HepG2 (cell line): ENCODE data around the gene SRGAP3. TPM values are rescaled to one million over a fixed set of nuclear protein-coding genes. Genes with fewer than 3 reads are reported as not detected.

Source experiments
- DNMT1 ChIP-seq: sonication (generic); formaldehyde crosslinking; IDR thresholded peaks from 2 replicates; pipeline ENCODE4 v1.5.1; 2020; ENCODE audit warnings: mild to moderate bottlenecking, missing genetic modification reagents
- FOXP1 ChIP-seq, 2 experiments: fragments of 450-650 bp in 1 of 2; IDR thresholded peaks; 2 replicates each; pipeline ENCODE4 v1.6.1; 2017 to 2018; ENCODE audit warnings: antibody characterized with exemption in 1 of 2
- GATAD2A ChIP-seq: IDR thresholded peaks from 2 replicates; pipeline ENCODE4 v1.6.1; 2016
- LCORL ChIP-seq, 2 experiments: fragments of 450-650 bp in 1 of 2; sonication (generic) in 1 of 2; formaldehyde crosslinking in 1 of 2; IDR thresholded peaks; 2 replicates each; pipeline versions ENCODE4 v1.5.0 to v1.6.1; 2017 to 2020; ENCODE audit warnings: antibody characterized with exemption in 1 of 2, missing genetic modification reagents in 1 of 2
- NFKB2 ChIP-seq: sonication (generic); formaldehyde crosslinking; IDR thresholded peaks from 2 replicates; pipeline ENCODE4 v1.4.0; 2020; ENCODE audit warnings: missing genetic modification reagents, borderline replicate concordance
- SOX6 ChIP-seq, 2 experiments: fragments of 450-650 bp in 1 of 2; sonication (generic) in 1 of 2; formaldehyde crosslinking in 1 of 2; IDR thresholded peaks; 2 replicates each; pipeline versions ENCODE4 v1.4.0 to v1.6.1; 2017 to 2020; ENCODE audit warnings: antibody characterized with exemption in 1 of 2, mild to moderate bottlenecking in 1 of 2, missing genetic modification reagents in 1 of 2
- ZNF33B ChIP-seq: sonication (generic); formaldehyde crosslinking; IDR thresholded peaks from 2 replicates; pipeline ENCODE4 v1.5.1; 2020; ENCODE audit warnings: mild to moderate bottlenecking, missing genetic modification reagents
- ZNF687 ChIP-seq: sonication (generic); formaldehyde crosslinking; IDR thresholded peaks from 2 replicates; pipeline ENCODE4 v1.5.1; 2020; ENCODE audit warnings: mild to moderate bottlenecking, missing genetic modification reagents, moderate library complexity
- ZNF777 ChIP-seq: sonication (generic); formaldehyde crosslinking; IDR thresholded peaks from 2 replicates; pipeline ENCODE4 v1.4.0; 2020; ENCODE audit warnings: missing genetic modification reagents
- polyA plus RNA-seq, 8 experiments: library from polyadenylated mRNA; depleted of rRNA in 3 of 8; stranded (reverse) in 7 of 8; unstranded in 1 of 8; fragments of >200 nt; fragmentation: Illumina TruSeq in 4 of 8; extraction: Trizol in 4 of 8; gene quantifications; 2 replicates each; pipeline versions ENCODE4 v1.2.1 to v1.2.3, GENCODE V29; 2011 to 2016; ENCODE audit warnings: low read depth in 4 of 8, missing spikeins in 1 of 8, mixed read lengths in 1 of 8; ENCODE audit not compliant: insufficient read depth in 1 of 8
- total RNA-seq, 5 experiments: library from RNA; depleted of rRNA; stranded (reverse); fragments of >200 nt; fragmentation: Illumina TruSeq; extraction: Trizol; gene quantifications; 2 replicates each; pipeline ENCODE4 v1.2.3, GENCODE V29; 2016; ENCODE audit warnings: low read depth in 1 of 5
- TF ChIP-seq, protein P1 (sequence below): sonication (generic); formaldehyde crosslinking; IDR thresholded peaks from 2 replicates; pipeline ENCODE4 v1.4.0; 2020; ENCODE audit warnings: missing genetic modification reagents, borderline replicate concordance
- TF ChIP-seq, protein P2 (sequence below): sonication (generic); formaldehyde crosslinking; IDR thresholded peaks from 2 replicates; pipeline ENCODE4 v1.4.0; 2020; ENCODE audit warnings: missing genetic modification reagents, borderline replicate concordance
- TF ChIP-seq, protein P3 (sequence below): sonication (generic); formaldehyde crosslinking; IDR thresholded peaks from 2 replicates; pipeline ENCODE4 v1.5.1; 2020; ENCODE audit warnings: missing genetic modification reagents, mild to moderate bottlenecking, borderline replicate concordance

The SRGAP3 gene
- total and polyA plus RNA-seq, 2 of the 13 experiments (the other 11 are each of a cell fraction or from before 2014, with no cell fraction given) = 1.2 to 1.4 TPM

GRCh38 chr3:8980756-8981257 lies 268.6 kb downstream of the SRGAP3 start (continued):
- TF ChIP-seq, protein P1, sequence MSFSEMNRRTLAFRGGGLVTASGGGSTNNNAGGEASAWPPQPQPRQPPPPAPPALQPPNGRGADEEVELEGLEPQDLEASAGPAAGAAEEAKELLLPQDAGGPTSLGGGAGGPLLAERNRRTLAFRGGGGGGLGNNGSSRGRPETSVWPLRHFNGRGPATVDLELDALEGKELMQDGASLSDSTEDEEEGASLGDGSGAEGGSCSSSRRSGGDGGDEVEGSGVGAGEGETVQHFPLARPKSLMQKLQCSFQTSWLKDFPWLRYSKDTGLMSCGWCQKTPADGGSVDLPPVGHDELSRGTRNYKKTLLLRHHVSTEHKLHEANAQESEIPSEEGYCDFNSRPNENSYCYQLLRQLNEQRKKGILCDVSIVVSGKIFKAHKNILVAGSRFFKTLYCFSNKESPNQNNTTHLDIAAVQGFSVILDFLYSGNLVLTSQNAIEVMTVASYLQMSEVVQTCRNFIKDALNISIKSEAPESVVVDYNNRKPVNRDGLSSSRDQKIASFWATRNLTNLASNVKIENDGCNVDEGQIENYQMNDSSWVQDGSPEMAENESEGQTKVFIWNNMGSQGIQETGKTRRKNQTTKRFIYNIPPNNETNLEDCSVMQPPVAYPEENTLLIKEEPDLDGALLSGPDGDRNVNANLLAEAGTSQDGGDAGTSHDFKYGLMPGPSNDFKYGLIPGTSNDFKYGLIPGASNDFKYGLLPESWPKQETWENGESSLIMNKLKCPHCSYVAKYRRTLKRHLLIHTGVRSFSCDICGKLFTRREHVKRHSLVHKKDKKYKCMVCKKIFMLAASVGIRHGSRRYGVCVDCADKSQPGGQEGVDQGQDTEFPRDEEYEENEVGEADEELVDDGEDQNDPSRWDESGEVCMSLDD (CRISPR knock-in tag) = no peak
- no peak for TF ChIP-seq LCORL (IDR thresholded peaks at IDR 0.05)
- peak; percentile 59; the same call in 1 of the 2 replicates for TF ChIP-seq LCORL (CRISPR knock-in tag; IDR thresholded peaks at IDR 0.05)
- TF ChIP-seq, protein P2, sequence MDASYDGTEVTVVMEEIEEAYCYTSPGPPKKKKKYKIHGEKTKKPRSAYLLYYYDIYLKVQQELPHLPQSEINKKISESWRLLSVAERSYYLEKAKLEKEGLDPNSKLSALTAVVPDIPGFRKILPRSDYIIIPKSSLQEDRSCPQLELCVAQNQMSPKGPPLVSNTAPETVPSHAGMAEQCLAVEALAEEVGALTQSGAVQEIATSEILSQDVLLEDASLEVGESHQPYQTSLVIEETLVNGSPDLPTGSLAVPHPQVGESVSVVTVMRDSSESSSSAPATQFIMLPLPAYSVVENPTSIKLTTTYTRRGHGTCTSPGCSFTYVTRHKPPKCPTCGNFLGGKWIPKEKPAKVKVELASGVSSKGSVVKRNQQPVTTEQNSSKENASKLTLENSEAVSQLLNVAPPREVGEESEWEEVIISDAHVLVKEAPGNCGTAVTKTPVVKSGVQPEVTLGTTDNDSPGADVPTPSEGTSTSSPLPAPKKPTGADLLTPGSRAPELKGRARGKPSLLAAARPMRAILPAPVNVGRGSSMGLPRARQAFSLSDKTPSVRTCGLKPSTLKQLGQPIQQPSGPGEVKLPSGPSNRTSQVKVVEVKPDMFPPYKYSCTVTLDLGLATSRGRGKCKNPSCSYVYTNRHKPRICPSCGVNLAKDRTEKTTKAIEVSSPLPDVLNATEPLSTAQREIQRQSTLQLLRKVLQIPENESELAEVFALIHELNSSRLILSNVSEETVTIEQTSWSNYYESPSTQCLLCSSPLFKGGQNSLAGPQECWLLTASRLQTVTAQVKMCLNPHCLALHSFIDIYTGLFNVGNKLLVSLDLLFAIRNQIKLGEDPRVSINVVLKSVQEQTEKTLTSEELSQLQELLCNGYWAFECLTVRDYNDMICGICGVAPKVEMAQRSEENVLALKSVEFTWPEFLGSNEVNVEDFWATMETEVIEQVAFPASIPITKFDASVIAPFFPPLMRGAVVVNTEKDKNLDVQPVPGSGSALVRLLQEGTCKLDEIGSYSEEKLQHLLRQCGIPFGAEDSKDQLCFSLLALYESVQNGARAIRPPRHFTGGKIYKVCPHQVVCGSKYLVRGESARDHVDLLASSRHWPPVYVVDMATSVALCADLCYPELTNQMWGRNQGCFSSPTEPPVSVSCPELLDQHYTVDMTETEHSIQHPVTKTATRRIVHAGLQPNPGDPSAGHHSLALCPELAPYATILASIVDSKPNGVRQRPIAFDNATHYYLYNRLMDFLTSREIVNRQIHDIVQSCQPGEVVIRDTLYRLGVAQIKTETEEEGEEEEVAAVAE (CRISPR knock-in tag) = peak; percentile 78; the same call in 1 of the 2 replicates
- peak; percentile 80 for TF ChIP-seq ZNF687 (CRISPR knock-in tag)
- TF ChIP-seq NFKB2 (CRISPR knock-in tag) = peak; percentile 26; the same call in 1 of the 2 replicates
- TF ChIP-seq, protein P3, sequence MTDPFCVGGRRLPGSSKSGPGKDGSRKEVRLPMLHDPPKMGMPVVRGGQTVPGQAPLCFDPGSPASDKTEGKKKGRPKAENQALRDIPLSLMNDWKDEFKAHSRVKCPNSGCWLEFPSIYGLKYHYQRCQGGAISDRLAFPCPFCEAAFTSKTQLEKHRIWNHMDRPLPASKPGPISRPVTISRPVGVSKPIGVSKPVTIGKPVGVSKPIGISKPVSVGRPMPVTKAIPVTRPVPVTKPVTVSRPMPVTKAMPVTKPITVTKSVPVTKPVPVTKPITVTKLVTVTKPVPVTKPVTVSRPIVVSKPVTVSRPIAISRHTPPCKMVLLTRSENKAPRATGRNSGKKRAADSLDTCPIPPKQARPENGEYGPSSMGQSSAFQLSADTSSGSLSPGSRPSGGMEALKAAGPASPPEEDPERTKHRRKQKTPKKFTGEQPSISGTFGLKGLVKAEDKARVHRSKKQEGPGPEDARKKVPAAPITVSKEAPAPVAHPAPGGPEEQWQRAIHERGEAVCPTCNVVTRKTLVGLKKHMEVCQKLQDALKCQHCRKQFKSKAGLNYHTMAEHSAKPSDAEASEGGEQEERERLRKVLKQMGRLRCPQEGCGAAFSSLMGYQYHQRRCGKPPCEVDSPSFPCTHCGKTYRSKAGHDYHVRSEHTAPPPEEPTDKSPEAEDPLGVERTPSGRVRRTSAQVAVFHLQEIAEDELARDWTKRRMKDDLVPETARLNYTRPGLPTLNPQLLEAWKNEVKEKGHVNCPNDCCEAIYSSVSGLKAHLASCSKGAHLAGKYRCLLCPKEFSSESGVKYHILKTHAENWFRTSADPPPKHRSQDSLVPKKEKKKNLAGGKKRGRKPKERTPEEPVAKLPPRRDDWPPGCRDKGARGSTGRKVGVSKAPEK (CRISPR knock-in tag) = no peak
- no peak for TF ChIP-seq DNMT1 (CRISPR knock-in tag)
- TF ChIP-seq ZNF777 (CRISPR knock-in tag) = no peak
- peak; percentile 46; the same call in 1 of the 2 replicates for TF ChIP-seq GATAD2A (CRISPR knock-in tag)
- TF ChIP-seq FOXP1 (IDR thresholded peaks at IDR 0.05) = no peak
- peak; percentile 24; the same call in 1 of the 2 replicates for TF ChIP-seq FOXP1 (CRISPR knock-in tag; IDR thresholded peaks at IDR 0.05)
- no peak for TF ChIP-seq SOX6 (IDR thresholded peaks at IDR 0.05)
- TF ChIP-seq SOX6 (CRISPR knock-in tag; IDR thresholded peaks at IDR 0.05) = peak; percentile 49; the same call in 1 of the 2 replicates
- TF ChIP-seq ZNF33B (CRISPR knock-in tag) = no peak
